RWPE1 (cell line): Measurements from ENCODE around the gene CCDC87.

ENCODE experiments used
- CTCF ChIA-PET: fragments of 350-600 bp; sonication (Branson Sonifier 250); formaldehyde crosslinking; extraction: SDS; loops from one replicate; lab custom pipeline; 2021; lab: Yijun Ruan, JAX
- POLR2A ChIA-PET: fragments of 400-600 bp; formaldehyde crosslinking; extraction: SDS; loops from one replicate; lab custom pipeline; 2020; ENCODE audit warnings: antibody characterized with exemption; ENCODE audit not compliant: low non-redundant PET; lab: Yijun Ruan, JAX
- DNase-seq: peaks from one replicate; pipeline ENCODE4 v3.0.0; 2012; ENCODE audit warnings: low spot score
- H3K27ac ChIP-seq: fragments of 450-650 bp; 2 replicates; pipeline ENCODE4 v1.5.1; 2017
- CTCF ChIP-seq: fragments of 450-650 bp; conservative IDR thresholded peaks from 2 replicates; pipeline ENCODE4 v1.5.1; 2017; ENCODE audit warnings: low read depth, mild to moderate bottlenecking

CCDC87 gene

GRCh38 chr11:66637557-66638176, 44.8 kb upstream of the CCDC87 start:
- TF ChIP-seq CTCF: no peak
- ChIA-PET POLR2A (interaction anchor here (0.6 to 2.4 kb wide), 5 partner anchors 8 to 80 kb away, joined by 3 to 16 read pairs (median 3); partner anchors contain the start of gene RBM14), CTCF (interaction anchor here (0.9 to 1.0 kb wide), 2 partner anchors 48 to 75 kb away, joined by 3 read pairs; no protein-coding TSS in a partner anchor)
- H3K27ac ChIP-seq: peak overlapping the region; percentile 88
- no peak for DNase-seq

GRCh38 chr11:66636411-66636810, 43.5 kb upstream of the CCDC87 start:
- DNase-seq: no peak
- TF ChIP-seq CTCF: no peak
- peak overlapping the region; percentile 74 for H3K27ac ChIP-seq
- CTCF ChIA-PET: no interaction called here
- POLR2A ChIA-PET: interaction anchor here (1.1 kb wide), 1 partner anchor 19 kb away, joined by 3 read pairs; no protein-coding TSS in a partner anchor

GRCh38 chr11:66632952-66633351, 40.1 kb upstream of the CCDC87 start:
- peak overlapping the region; percentile 29 for H3K27ac ChIP-seq
- no peak for TF ChIP-seq CTCF
- no peak for DNase-seq
- ChIA-PET CTCF (interaction anchor here (0.7 kb wide), 1 partner anchor 136 kb away, joined by 3 read pairs; no protein-coding TSS in a partner anchor), POLR2A (no interaction called here)

GRCh38 chr11:66631883-66632282, 39.0 kb upstream of the CCDC87 start:
- ChIA-PET POLR2A (no interaction called here), CTCF (interaction anchor here (0.5 to 0.7 kb wide), 2 partner anchors 34 to 174 kb away, joined by 3 to 6 read pairs; no protein-coding TSS in a partner anchor)
- no peak for DNase-seq
- TF ChIP-seq CTCF: no peak
- no peak overlapping the region for H3K27ac ChIP-seq

GRCh38 chr11:66629356-66629755, 36.5 kb upstream of the CCDC87 start:
- POLR2A ChIA-PET: interaction anchor here (0.8 kb wide), 1 partner anchor 9 kb away, joined by 3 read pairs; no protein-coding TSS in a partner anchor
- DNase-seq: no peak
- no peak for TF ChIP-seq CTCF
- no peak overlapping the region for H3K27ac ChIP-seq
- CTCF ChIA-PET: no interaction called here

GRCh38 chr11:66628061-66628603, 35.3 kb upstream of the CCDC87 start:
- H3K27ac ChIP-seq: no peak overlapping the region
- DNase-seq: no peak
- CTCF ChIA-PET: no interaction called here
- POLR2A ChIA-PET: no interaction called here
- TF ChIP-seq CTCF: no peak
